SH-SY5Y (cell line): ENCODE results near the gene TMSB15B.

Source experiments
- GATA2 ChIP-seq: IDR thresholded peaks from 2 replicates; pipeline ENCODE4 v1.6.1; 2011; ENCODE audit warnings: mild to moderate bottlenecking, low read depth, low read length
- GATA3 ChIP-seq: IDR thresholded peaks from 2 replicates; pipeline ENCODE4 v1.6.1; 2011; ENCODE audit warnings: low read depth, mild to moderate bottlenecking, low read length, moderate library complexity

DNA sequence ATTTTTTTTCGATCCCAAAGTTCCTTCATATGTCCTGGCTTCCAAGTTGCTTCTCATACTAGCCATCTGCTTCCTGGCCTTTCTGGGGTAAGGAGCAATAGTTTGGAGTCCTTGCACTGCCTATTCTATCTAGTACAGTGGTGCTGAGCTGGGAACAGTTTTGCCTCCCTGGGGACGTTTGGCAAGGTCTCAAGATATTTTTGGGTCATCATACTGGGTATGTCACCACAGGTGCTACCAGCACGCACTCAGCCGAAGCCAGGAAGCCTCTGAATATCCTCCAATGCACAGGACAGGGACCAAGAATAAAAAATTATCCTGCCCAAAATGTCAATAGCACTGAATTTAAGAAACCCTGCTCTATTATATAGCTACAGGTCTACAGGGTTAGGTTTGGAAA, 35.4 kb upstream of the TMSB15B start:
- TF ChIP-seq GATA2 = no peak
- TF ChIP-seq GATA3 = no peak
